Kidney tubule cell (primary cell): ENCODE data around the gene ARL14.
"Not testable (repeated sequence)": the region's sequence is repeated elsewhere in the genome, so short reads cannot be mapped to it uniquely, and the experiment has no call there.

Experiments
- DNase-seq: peaks from one replicate; pipeline ENCODE4 v3.0.0-alpha.2; 2018; ENCODE audit warnings: low spot score

Gene ARL14

GRCh38 chr3:160677459-160677881, 510 bp downstream of the ARL14 start:
- peak; percentile 58 for DNase-seq

GRCh38 chr3:160678292-160678842, 1.4 kb downstream of the ARL14 start:
- DNase-seq, result no peak

GRCh38 chr3:160684368-160684740, 7.4 kb downstream of the ARL14 start:
- no peak for DNase-seq

GRCh38 chr3:160685144-160685766, 8.3 kb downstream of the ARL14 start:
- no peak for DNase-seq

GRCh38 chr3:160686955-160687535, 10.1 kb downstream of the ARL14 start:
- DNase-seq, result no peak

GRCh38 chr3:160691151-160691550, 14.2 kb downstream of the ARL14 start:
- DNase-seq, result no peak

GRCh38 chr3:160691962-160692361, 15.0 kb downstream of the ARL14 start:
- DNase-seq, result no peak

- DNase-seq, result no peak
Measured at GRCh38 chr3:160693191-160693590, 16.2 kb downstream of the ARL14 start.

- DNase-seq, result no peak
Measured at GRCh38 chr3:160694345-160694744, 17.4 kb downstream of the ARL14 start.

- no peak for DNase-seq
Measured at GRCh38 chr3:160695003-160695402, 18.0 kb downstream of the ARL14 start.

GRCh38 chr3:160695915-160696327, 19.0 kb downstream of the ARL14 start:
- DNase-seq, result no peak

GRCh38 chr3:160697637-160698380, 20.8 kb downstream of the ARL14 start:
- DNase-seq, result no peak

GRCh38 chr3:160698599-160699195, 21.7 kb downstream of the ARL14 start:
- no peak for DNase-seq

GRCh38 chr3:160701490-160701889, 24.5 kb downstream of the ARL14 start:
- DNase-seq, result no peak

GRCh38 chr3:160702290-160702689, 25.3 kb downstream of the ARL14 start:
- no peak for DNase-seq

- DNase-seq, result no peak
Measured at GRCh38 chr3:160703974-160704373, 27.0 kb downstream of the ARL14 start.

- DNase-seq, result peak; percentile 50
Measured at GRCh38 chr3:160707187-160707794, 30.3 kb downstream of the ARL14 start.

GRCh38 chr3:160709477-160710182, 32.7 kb downstream of the ARL14 start:
- no peak for DNase-seq

- not testable (repeated sequence) for DNase-seq
Measured at GRCh38 chr3:160713144-160713543, 36.2 kb downstream of the ARL14 start.

GRCh38 chr3:160719710-160720109, 42.8 kb downstream of the ARL14 start:
- DNase-seq, result no peak

GRCh38 chr3:160720123-160720746, 43.3 kb downstream of the ARL14 start:
- DNase-seq, result no peak
